Measurements from ENCODE around the gene OR2D2. TPM values are rescaled to one million over a fixed set of nuclear protein-coding genes. Genes with fewer than 3 reads are reported as not detected.

The OR2D2 gene
- total and polyA plus RNA-seq, 4 donors = not detected

- DNase-seq (ENCODE audit: low spot score) = no peak
- Histone ChIP-seq H3K4me3 (ENCODE audit: low read depth in 1 of 3, low read length in 3 of 3) (no peak overlapping the region), H3K9ac (ENCODE audit: low read depth in 1 of 2, low read length in 2 of 2) (no peak overlapping the region), H3K9me3 (ENCODE audit: control insufficient read depth in 4 of 4, low read length in 3 of 4) (no peaks in the 10 kb centered on the region), H3K36me3 (ENCODE audit: control insufficient read depth in 4 of 4, insufficient read depth in 3 of 4, low read depth in 1 of 4, low read length in 3 of 4) (no peaks in the 10 kb centered on the region), H3K27ac (ENCODE audit: low read depth in 1 of 2, low read length in 2 of 2) (no peak overlapping the region), H3K27me3 (ENCODE audit: control insufficient read depth in 4 of 4, insufficient read depth in 4 of 4, low read length in 3 of 4) (peaks cover 0 to 5% (median 2%) of the 10 kb centered on the region in 4 donors), H3K4me1 (ENCODE audit: control insufficient read depth in 4 of 4, insufficient read depth in 4 of 4, low read length in 3 of 4) (peaks cover 0 to 2% (median 0%) of the 10 kb centered on the region in 4 donors)
- TF ChIP-seq FOXA2 (IDR thresholded peaks at IDR 0.05) = no peak
- TF ChIP-seq ATF3 (IDR thresholded peaks at IDR 0.05) = no peak
- no peak for TF ChIP-seq GABPA (IDR thresholded peaks at IDR 0.05 in 1 of 2, conservative IDR thresholded peaks at IDR 0.05 in 1 of 2)
- TF ChIP-seq SP1 (IDR thresholded peaks at IDR 0.05) = no peak
- no peak for TF ChIP-seq RXRA (IDR thresholded peaks at IDR 0.05)
- TF ChIP-seq NR2F2 (IDR thresholded peaks at IDR 0.05) = no peak
- TF ChIP-seq FOXA1 (IDR thresholded peaks at IDR 0.05) = no peak
- TF ChIP-seq HNF4G (IDR thresholded peaks at IDR 0.05) = no peak
- TF ChIP-seq HNF4A (conservative IDR thresholded peaks at IDR 0.05) = no peak
- TF ChIP-seq ZBTB33 (IDR thresholded peaks at IDR 0.05) = no peak
- TF ChIP-seq RAD21 (IDR thresholded peaks at IDR 0.05) = no peak
- 87% methylated on average over 7 of the region's 7 CpGs for WGBS
Observed at GRCh38 chr11:6932145-6932544, 39.8 kb upstream of the OR2D2 start.

DNA sequence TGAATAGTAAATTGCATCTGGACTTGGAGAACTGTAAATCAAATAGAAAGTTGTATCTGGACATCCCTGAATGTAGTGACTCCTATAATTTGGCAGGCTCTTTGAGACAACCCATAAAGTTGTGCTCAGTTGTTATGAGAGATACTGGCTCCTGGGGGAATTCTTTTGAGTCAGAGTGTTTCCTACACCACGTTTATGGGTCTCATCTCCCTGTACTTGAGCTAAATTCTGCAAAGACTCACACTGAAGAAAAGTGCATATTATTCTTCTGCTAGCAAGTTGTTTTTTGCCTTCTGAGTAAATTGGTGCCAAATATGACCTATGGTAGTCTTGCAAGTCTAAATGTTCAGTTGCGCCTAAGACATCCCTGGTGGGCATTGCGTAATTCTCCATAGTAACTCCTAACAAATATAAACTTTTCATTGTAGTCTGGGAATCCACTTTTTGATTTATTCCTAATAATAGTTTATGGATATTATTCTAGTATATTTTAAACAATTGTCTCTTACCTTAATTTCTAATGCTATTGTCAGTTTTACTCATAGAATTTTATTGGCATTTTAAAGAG, 38.9 kb upstream of the OR2D2 start:
- WGBS = 90% methylated on average over 3 of the region's 3 CpGs
- no peak for TF ChIP-seq ZBTB33 (IDR thresholded peaks at IDR 0.05)
- TF ChIP-seq GABPA (IDR thresholded peaks at IDR 0.05 in 1 of 2, conservative IDR thresholded peaks at IDR 0.05 in 1 of 2) = no peak
- TF ChIP-seq, protein P1, sequence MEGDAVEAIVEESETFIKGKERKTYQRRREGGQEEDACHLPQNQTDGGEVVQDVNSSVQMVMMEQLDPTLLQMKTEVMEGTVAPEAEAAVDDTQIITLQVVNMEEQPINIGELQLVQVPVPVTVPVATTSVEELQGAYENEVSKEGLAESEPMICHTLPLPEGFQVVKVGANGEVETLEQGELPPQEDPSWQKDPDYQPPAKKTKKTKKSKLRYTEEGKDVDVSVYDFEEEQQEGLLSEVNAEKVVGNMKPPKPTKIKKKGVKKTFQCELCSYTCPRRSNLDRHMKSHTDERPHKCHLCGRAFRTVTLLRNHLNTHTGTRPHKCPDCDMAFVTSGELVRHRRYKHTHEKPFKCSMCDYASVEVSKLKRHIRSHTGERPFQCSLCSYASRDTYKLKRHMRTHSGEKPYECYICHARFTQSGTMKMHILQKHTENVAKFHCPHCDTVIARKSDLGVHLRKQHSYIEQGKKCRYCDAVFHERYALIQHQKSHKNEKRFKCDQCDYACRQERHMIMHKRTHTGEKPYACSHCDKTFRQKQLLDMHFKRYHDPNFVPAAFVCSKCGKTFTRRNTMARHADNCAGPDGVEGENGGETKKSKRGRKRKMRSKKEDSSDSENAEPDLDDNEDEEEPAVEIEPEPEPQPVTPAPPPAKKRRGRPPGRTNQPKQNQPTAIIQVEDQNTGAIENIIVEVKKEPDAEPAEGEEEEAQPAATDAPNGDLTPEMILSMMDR (IDR thresholded peaks at IDR 0.05; ENCODE audit: low read depth, low read length, missing input control) = no peak
- TF ChIP-seq, protein P2, sequence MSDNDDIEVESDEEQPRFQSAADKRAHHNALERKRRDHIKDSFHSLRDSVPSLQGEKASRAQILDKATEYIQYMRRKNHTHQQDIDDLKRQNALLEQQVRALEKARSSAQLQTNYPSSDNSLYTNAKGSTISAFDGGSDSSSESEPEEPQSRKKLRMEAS (IDR thresholded peaks at IDR 0.05) = no peak
- TF ChIP-seq NR2F2 (IDR thresholded peaks at IDR 0.05) = no peak
- TF ChIP-seq EGR1 (IDR thresholded peaks at IDR 0.05; ENCODE audit: low read depth in 2 of 2) = no peak
- TF ChIP-seq HNF4A (conservative IDR thresholded peaks at IDR 0.05) = no peak
- TF ChIP-seq, protein P3, sequence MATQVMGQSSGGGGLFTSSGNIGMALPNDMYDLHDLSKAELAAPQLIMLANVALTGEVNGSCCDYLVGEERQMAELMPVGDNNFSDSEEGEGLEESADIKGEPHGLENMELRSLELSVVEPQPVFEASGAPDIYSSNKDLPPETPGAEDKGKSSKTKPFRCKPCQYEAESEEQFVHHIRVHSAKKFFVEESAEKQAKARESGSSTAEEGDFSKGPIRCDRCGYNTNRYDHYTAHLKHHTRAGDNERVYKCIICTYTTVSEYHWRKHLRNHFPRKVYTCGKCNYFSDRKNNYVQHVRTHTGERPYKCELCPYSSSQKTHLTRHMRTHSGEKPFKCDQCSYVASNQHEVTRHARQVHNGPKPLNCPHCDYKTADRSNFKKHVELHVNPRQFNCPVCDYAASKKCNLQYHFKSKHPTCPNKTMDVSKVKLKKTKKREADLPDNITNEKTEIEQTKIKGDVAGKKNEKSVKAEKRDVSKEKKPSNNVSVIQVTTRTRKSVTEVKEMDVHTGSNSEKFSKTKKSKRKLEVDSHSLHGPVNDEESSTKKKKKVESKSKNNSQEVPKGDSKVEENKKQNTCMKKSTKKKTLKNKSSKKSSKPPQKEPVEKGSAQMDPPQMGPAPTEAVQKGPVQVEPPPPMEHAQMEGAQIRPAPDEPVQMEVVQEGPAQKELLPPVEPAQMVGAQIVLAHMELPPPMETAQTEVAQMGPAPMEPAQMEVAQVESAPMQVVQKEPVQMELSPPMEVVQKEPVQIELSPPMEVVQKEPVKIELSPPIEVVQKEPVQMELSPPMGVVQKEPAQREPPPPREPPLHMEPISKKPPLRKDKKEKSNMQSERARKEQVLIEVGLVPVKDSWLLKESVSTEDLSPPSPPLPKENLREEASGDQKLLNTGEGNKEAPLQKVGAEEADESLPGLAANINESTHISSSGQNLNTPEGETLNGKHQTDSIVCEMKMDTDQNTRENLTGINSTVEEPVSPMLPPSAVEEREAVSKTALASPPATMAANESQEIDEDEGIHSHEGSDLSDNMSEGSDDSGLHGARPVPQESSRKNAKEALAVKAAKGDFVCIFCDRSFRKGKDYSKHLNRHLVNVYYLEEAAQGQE (IDR thresholded peaks at IDR 0.05) = no peak
- TF ChIP-seq HNF4G (IDR thresholded peaks at IDR 0.05) = no peak
- no peak for TF ChIP-seq JUND (IDR thresholded peaks at IDR 0.05)
- no peak for TF ChIP-seq RAD21 (IDR thresholded peaks at IDR 0.05)
- no peak for TF ChIP-seq TAF1 (conservative IDR thresholded peaks at IDR 0.05)
- TF ChIP-seq RXRA (IDR thresholded peaks at IDR 0.05) = no peak
- Histone ChIP-seq H3K4me3 (ENCODE audit: low read depth in 1 of 3, low read length in 3 of 3) (no peak overlapping the region), H3K36me3 (ENCODE audit: control insufficient read depth in 4 of 4, insufficient read depth in 3 of 4, low read depth in 1 of 4, low read length in 3 of 4) (no peaks in the 10 kb centered on the region), H3K4me1 (ENCODE audit: control insufficient read depth in 4 of 4, insufficient read depth in 4 of 4, low read length in 3 of 4) (peaks cover 4 to 7% (median 6%) of the 10 kb centered on the region in 4 donors), H3K27me3 (ENCODE audit: control insufficient read depth in 4 of 4, insufficient read depth in 4 of 4, low read length in 3 of 4) (peaks cover 0 to 5% (median 2%) of the 10 kb centered on the region in 4 donors), H3K9me3 (ENCODE audit: control insufficient read depth in 4 of 4, low read length in 3 of 4) (no peaks in the 10 kb centered on the region), H3K27ac (ENCODE audit: low read depth in 1 of 2, low read length in 2 of 2) (no peak overlapping the region), H3K9ac (ENCODE audit: low read depth in 1 of 2, low read length in 2 of 2) (no peak overlapping the region)
- no peak for DNase-seq (ENCODE audit: low spot score)

Measured in liver (tissue), 9 donors.